ENCODE measurements around the gene CD7.

The CD7 gene

GRCh38 chr17:82315703-82316358 lies 1.6 kb downstream of the CD7 start:
- H3K27me3 ChIP-seq (ENCODE audit: control insufficient read depth, insufficient read depth, low read length) = no peaks in the 10 kb centered on the region
- no peak overlapping the region for H3K9ac ChIP-seq (ENCODE audit: low read length)
- H3K27ac ChIP-seq (ENCODE audit: low read length) = no peak overlapping the region
- H3K4me1 ChIP-seq (ENCODE audit: control insufficient read depth, low read depth, low read length) = no peaks in the 10 kb centered on the region
- H3K9me3 ChIP-seq (ENCODE audit: control insufficient read depth, low read depth, low read length) = no peaks in the 10 kb centered on the region
- H3K36me3 ChIP-seq (ENCODE audit: control insufficient read depth, low read depth, low read length) = no peaks in the 10 kb centered on the region
- H3K4me3 ChIP-seq (ENCODE audit: low read length) = peak overlapping the region; percentile 11

GRCh38 chr17:82314727-82315605 lies 2.4 kb downstream of the CD7 start:
- no peak overlapping the region for H3K4me3 ChIP-seq (ENCODE audit: low read length)
- H3K4me1 ChIP-seq (ENCODE audit: control insufficient read depth, low read depth, low read length) = no peaks in the 10 kb centered on the region
- H3K36me3 ChIP-seq (ENCODE audit: control insufficient read depth, low read depth, low read length) = no peaks in the 10 kb centered on the region
- H3K27me3 ChIP-seq (ENCODE audit: control insufficient read depth, insufficient read depth, low read length) = no peaks in the 10 kb centered on the region
- H3K27ac ChIP-seq (ENCODE audit: low read length) = no peak overlapping the region
- H3K9ac ChIP-seq (ENCODE audit: low read length) = no peak overlapping the region
- H3K9me3 ChIP-seq (ENCODE audit: control insufficient read depth, low read depth, low read length) = no peaks in the 10 kb centered on the region

- no peaks in the 10 kb centered on the region for H3K4me1 ChIP-seq (ENCODE audit: control insufficient read depth, low read depth, low read length)
- no peaks in the 10 kb centered on the region for H3K36me3 ChIP-seq (ENCODE audit: control insufficient read depth, low read depth, low read length)
- H3K27ac ChIP-seq (ENCODE audit: low read length) = no peak overlapping the region
- H3K4me3 ChIP-seq (ENCODE audit: low read length) = no peak overlapping the region
- H3K9me3 ChIP-seq (ENCODE audit: control insufficient read depth, low read depth, low read length) = no peaks in the 10 kb centered on the region
- H3K27me3 ChIP-seq (ENCODE audit: control insufficient read depth, insufficient read depth, low read length) = no peaks in the 10 kb centered on the region
- H3K9ac ChIP-seq (ENCODE audit: low read length) = no peak overlapping the region
Measured at GRCh38 chr17:82314012-82314726, 3.2 kb downstream of the CD7 start.

- H3K27me3 ChIP-seq (ENCODE audit: control insufficient read depth, insufficient read depth, low read length) = no peaks in the 10 kb centered on the region
- H3K4me3 ChIP-seq (ENCODE audit: low read length) = no peak overlapping the region
- no peak overlapping the region for H3K27ac ChIP-seq (ENCODE audit: low read length)
- H3K4me1 ChIP-seq (ENCODE audit: control insufficient read depth, low read depth, low read length) = no peaks in the 10 kb centered on the region
- no peaks in the 10 kb centered on the region for H3K9me3 ChIP-seq (ENCODE audit: control insufficient read depth, low read depth, low read length)
- H3K36me3 ChIP-seq (ENCODE audit: control insufficient read depth, low read depth, low read length) = no peaks in the 10 kb centered on the region
- H3K9ac ChIP-seq (ENCODE audit: low read length) = no peak overlapping the region
Measured at GRCh38 chr17:82313195-82314011, 4.0 kb downstream of the CD7 start.

DNA sequence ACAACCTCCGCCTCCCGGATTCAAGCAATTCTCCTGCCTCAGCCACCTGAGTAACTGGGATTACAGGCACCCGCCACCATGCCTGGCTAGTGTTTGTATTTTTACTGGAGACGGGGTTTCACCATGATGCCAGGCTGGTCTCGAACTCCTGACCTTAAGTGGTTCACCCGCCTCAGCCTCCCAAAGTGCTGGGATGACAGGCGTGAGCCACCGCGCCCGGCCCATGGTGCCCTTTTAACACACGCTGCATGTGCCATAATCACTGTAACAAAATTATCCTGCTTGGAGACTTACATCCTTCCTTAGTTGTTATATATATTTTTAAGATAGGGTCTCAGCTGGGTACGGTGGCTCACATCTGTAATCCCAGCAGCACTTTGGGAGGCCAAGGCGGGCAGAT lies 5.4 kb downstream of the CD7 start:
- H3K9me3 ChIP-seq (ENCODE audit: control insufficient read depth, low read depth, low read length) = no peaks in the 10 kb centered on the region
- no peaks in the 10 kb centered on the region for H3K4me1 ChIP-seq (ENCODE audit: control insufficient read depth, low read depth, low read length)
- H3K27ac ChIP-seq (ENCODE audit: low read length) = no peak overlapping the region
- H3K9ac ChIP-seq (ENCODE audit: low read length) = no peak overlapping the region
- no peaks in the 10 kb centered on the region for H3K36me3 ChIP-seq (ENCODE audit: control insufficient read depth, low read depth, low read length)
- no peak overlapping the region for H3K4me3 ChIP-seq (ENCODE audit: low read length)
- no peaks in the 10 kb centered on the region for H3K27me3 ChIP-seq (ENCODE audit: control insufficient read depth, insufficient read depth, low read length)

DNA sequence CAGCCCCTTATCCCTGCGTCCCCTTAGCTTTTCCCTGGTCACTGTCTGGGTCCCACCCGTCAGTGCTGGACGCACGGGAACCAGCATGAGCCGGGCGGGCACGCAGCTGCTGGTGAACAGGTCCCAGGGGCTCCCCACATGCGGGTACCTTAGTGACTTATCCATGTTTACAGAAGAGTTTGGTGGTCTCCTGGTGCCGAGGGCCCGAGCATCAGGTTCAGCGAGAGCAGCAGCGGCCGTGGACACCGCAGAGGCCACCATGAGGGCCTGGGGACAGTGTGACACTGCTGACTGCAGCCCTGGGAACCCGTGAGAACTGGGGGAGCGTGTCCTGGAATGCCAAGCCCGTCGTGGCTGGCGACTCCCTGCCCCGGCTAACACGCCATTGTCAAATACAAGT lies 6.5 kb downstream of the CD7 start:
- Histone ChIP-seq H3K27me3 (ENCODE audit: control insufficient read depth, insufficient read depth, low read length) (no peaks in the 10 kb centered on the region), H3K9ac (ENCODE audit: low read length) (no peak overlapping the region), H3K9me3 (ENCODE audit: control insufficient read depth, low read depth, low read length) (no peaks in the 10 kb centered on the region), H3K27ac (ENCODE audit: low read length) (no peak overlapping the region), H3K4me3 (ENCODE audit: low read length) (no peak overlapping the region), H3K4me1 (ENCODE audit: control insufficient read depth, low read depth, low read length) (no peaks in the 10 kb centered on the region), H3K36me3 (ENCODE audit: control insufficient read depth, low read depth, low read length) (no peaks in the 10 kb centered on the region)

GRCh38 chr17:82309656-82310570 lies 7.5 kb downstream of the CD7 start:
- Histone ChIP-seq H3K27ac (ENCODE audit: low read length) (no peak overlapping the region), H3K4me3 (ENCODE audit: low read length) (no peak overlapping the region), H3K4me1 (ENCODE audit: control insufficient read depth, low read depth, low read length) (no peaks in the 10 kb centered on the region), H3K9ac (ENCODE audit: low read length) (no peak overlapping the region), H3K36me3 (ENCODE audit: control insufficient read depth, low read depth, low read length) (no peaks in the 10 kb centered on the region), H3K9me3 (ENCODE audit: control insufficient read depth, low read depth, low read length) (no peaks in the 10 kb centered on the region), H3K27me3 (ENCODE audit: control insufficient read depth, insufficient read depth, low read length) (no peaks in the 10 kb centered on the region)

DNA sequence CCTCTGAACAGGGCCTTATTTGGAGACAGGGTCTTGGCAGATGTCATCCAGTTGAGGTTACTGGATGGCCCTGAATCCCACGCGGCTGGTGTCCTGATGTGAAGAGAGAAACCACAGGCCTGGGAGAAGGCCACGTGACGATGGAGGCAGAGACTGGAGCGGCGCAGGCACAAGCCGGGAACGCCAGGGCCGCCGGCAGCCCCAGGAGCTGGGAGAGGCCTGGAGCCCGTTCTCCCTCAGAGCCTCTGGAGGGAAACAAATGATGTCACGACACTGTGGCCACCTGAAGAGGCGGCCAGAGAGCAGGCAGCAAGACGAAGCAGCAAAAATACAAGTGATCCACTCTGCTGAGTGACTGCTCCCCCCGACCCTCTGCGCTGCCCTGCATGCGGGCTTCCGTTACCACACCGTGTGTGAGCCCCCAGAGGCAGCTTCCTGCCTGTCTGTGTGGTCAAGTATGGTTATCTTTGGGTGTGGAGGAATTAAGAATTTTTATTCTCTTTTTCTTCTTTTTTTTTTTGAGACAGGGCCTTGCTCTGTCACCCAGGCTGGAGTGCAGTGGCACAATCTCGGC lies 11.6 kb downstream of the CD7 start:
- no peaks in the 10 kb centered on the region for H3K9me3 ChIP-seq (ENCODE audit: control insufficient read depth, low read depth, low read length)
- no peaks in the 10 kb centered on the region for H3K36me3 ChIP-seq (ENCODE audit: control insufficient read depth, low read depth, low read length)
- no peaks in the 10 kb centered on the region for H3K4me1 ChIP-seq (ENCODE audit: control insufficient read depth, low read depth, low read length)
- no peak overlapping the region for H3K4me3 ChIP-seq (ENCODE audit: low read length)
- H3K27me3 ChIP-seq (ENCODE audit: control insufficient read depth, insufficient read depth, low read length) = no peaks in the 10 kb centered on the region
- H3K27ac ChIP-seq (ENCODE audit: low read length) = no peak overlapping the region
- no peak overlapping the region for H3K9ac ChIP-seq (ENCODE audit: low read length)

DNA sequence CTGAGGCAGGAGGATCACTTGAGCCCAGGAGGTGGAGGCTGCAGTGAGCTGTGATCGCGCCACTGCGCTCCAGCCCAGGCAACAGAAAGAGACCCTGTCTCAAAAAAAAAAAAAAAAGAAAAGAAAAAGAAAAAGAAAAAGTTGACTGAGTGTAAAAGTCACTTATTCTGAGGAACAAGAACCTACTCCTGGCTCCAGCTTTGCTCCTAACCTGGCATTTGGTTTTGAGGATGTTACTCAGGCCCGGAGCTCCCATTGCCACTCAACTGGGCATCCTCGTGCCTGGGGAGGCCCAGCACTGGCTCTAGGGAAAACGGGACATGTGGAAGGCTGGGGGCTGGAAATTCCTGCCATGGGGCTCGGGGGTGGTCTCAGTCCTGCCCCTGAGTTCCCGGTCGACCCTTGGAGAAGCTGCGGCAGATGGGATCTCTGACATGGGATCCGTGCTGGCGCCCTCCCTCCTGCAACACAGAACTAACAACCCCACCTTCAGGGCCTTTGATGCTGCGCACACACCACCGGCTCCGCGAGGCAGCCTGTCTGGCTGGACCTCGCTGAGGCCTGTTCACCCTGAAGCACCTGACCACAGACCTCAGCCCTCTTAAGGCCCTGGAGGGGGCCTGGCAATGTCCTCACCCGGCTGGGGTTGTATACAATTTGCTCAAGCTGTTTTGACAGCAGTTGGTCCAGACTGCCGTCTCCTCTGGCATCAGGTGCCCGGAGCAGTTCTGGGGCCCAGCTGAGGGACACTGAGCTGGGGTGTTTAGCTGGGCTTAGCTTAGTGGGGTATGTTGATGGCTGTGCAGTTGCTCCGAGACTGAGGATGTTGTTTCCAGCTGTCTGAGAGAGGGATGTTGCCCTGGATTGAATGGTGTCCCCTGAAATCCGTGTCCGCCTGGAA lies 12.3 kb downstream of the CD7 start:
- no peaks in the 10 kb centered on the region for H3K36me3 ChIP-seq (ENCODE audit: control insufficient read depth, low read depth, low read length)
- H3K9me3 ChIP-seq (ENCODE audit: control insufficient read depth, low read depth, low read length) = no peaks in the 10 kb centered on the region
- no peaks in the 10 kb centered on the region for H3K4me1 ChIP-seq (ENCODE audit: control insufficient read depth, low read depth, low read length)
- H3K9ac ChIP-seq (ENCODE audit: low read length) = no peak overlapping the region
- H3K27ac ChIP-seq (ENCODE audit: low read length) = no peak overlapping the region
- H3K27me3 ChIP-seq (ENCODE audit: control insufficient read depth, insufficient read depth, low read length) = no peaks in the 10 kb centered on the region
- H3K4me3 ChIP-seq (ENCODE audit: low read length) = no peak overlapping the region

Measured in iPS-18a (cell line).